GM19463 (cell line): ENCODE results near the gene PI4KA.
"Not testable (repeated sequence)": the region's sequence is repeated elsewhere in the genome, so short reads cannot be mapped to it uniquely, and the experiment has no call there.

ENCODE experiments used
- ATAC-seq: cut with Tn5 transposase; IDR thresholded peaks from one replicate; pipeline ENCODE4 v1.9.1; 2021; ENCODE audit warnings: mild to moderate bottlenecking, moderate library complexity; ENCODE audit not compliant: unreplicated experiment

The PI4KA gene

GRCh38 chr22:20732431-20732830 is 126.2 kb downstream of the PI4KA start:
- ATAC-seq = not testable (repeated sequence)

GRCh38 chr22:20729194-20729593 is 129.4 kb downstream of the PI4KA start:
- no peak for ATAC-seq

DNA sequence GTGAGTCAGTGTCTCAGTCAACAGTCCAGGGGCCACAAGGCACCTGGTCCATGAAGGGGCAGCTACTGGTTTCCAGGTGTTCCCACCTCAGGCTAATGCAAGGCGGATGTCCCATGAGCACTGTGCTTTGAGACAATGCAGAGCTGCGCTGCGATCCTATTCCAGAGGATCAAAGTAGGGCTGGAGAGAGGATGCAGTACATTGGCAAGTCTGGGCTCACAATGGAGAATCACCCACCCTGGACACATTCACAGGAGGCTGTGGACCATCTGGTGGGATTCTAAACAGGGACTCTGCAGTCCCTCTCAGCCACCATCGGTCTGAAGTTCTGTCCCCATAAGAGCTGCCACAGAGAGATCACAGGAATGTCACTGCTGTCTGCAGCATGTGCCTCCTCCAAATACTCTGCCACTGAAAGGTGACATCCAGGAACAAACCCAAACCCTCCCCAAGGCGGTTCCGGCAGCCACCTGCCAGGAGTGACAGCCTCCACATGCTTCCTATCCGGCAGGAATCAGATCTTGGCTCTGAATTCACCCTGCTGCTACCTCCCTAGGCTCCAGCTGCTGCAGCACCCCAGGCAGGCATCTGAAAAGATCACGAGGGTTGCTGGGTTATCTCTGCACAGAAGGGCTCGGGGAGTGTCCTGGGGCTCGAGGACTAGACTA is 130.0 kb downstream of the PI4KA start:
- ATAC-seq = no peak

DNA sequence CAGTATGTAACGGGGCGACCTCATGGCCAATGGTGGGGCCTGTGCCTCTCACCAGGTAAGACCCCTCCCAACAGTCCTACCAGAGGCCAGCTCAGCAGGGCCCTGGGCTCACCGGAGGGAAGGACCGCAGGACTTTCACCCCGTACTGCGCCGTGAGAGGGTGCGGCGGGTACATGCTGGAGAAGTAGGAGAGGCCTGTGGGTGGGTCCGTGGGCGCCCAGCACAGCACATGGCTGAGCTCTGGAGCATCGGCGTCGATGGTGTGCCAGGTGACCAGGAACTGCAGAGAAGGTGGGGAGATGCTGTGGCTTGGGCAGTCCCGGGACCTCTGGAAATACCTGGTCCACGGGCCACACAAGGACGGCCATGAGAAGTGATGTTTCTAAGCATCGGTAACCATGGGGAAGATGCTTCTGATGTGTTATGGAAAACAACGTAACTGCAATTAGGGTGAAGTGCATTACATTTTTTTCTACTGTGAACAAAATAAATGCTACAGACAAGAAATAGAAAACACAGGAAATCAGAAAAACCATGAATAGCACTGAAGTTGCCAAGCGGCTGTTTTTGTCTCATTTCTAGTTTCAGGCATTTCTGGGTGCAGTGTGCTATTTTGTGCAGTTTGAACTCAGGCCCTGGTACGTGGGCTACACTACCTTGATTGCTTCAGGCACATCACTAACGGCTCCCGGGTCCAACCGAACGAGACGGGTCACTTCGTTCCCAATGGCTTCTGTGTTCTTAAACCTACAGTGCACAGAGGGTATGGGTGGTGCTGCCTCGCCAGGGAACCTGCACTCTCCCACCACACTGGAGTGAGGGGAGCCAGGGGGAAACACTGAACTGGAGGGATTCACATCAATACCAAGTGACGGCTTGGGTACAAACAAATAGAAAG is 131.2 kb downstream of the PI4KA start:
- no peak for ATAC-seq

DNA sequence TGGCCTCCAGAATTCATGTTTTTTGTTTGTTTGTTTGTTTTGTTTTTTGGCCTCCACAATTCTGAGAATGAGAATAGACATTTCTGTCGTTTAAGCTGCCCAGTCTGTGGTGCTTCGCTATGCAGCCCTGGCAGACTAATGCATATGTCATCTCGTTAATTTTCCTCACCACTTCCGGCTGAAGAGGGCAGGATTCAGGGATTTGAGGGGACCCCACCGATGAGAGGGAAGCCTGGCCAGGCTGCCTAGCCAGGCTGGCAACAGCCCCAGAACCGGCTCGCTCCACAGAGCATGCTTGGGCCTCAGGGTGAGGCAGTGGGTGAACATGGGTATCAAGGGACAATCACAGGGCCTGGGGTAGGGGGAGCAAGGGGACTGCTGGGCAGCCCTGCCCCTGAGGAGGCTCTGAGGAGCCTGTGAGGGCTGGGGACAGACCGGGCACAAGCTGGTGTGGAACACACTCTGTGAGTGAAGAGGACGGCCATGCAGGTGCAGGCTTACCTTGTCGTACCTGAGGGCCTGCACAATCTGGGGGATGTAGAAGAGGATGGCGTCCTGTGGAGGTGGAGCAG is 132.5 kb downstream of the PI4KA start:
- no peak for ATAC-seq

- ATAC-seq = no peak
Measured at GRCh38 chr22:20724676-20725454, 133.7 kb downstream of the PI4KA start.

- ATAC-seq = no peak
Measured at GRCh38 chr22:20721409-20722218, 137.0 kb downstream of the PI4KA start.

DNA sequence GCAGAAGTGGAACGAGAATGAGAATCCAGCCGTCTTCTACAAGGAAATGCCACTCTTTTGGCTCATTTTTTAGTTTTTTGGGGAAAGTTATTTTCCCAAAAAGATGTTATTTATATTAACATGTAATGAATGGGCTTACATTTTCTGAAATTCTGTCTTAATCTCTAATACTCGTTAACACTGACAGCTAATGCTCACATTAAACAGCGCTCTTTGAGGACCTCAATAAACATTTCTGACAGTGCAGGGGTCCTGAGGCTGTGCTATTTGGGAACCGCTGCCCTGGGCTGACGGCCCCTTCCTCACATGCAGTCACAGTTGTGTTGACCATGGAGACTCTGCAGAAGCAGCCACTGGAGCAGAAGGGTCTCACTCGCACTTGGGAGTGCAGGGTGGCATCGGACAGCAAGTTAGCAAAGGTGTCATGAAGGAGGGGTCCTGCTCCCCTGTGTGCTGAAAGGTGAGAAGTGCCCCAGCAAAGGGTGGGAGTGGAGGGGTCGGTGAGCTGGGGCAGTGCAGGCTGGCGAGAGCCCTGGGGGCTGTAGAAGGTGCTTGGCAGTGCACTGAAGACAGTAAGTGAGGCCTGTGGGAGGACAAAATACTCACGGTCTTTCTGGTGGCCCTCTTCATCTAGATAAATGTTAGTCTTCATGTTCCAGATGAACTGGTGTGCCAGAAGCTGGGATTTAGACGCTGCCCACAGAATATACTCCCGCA is 137.8 kb downstream of the PI4KA start:
- no peak for ATAC-seq

- ATAC-seq = not testable (repeated sequence)
Measured at GRCh38 chr22:20718727-20719126, 139.9 kb downstream of the PI4KA start.

GRCh38 chr22:20717981-20718380 is 140.6 kb downstream of the PI4KA start:
- ATAC-seq = not testable (repeated sequence)

DNA sequence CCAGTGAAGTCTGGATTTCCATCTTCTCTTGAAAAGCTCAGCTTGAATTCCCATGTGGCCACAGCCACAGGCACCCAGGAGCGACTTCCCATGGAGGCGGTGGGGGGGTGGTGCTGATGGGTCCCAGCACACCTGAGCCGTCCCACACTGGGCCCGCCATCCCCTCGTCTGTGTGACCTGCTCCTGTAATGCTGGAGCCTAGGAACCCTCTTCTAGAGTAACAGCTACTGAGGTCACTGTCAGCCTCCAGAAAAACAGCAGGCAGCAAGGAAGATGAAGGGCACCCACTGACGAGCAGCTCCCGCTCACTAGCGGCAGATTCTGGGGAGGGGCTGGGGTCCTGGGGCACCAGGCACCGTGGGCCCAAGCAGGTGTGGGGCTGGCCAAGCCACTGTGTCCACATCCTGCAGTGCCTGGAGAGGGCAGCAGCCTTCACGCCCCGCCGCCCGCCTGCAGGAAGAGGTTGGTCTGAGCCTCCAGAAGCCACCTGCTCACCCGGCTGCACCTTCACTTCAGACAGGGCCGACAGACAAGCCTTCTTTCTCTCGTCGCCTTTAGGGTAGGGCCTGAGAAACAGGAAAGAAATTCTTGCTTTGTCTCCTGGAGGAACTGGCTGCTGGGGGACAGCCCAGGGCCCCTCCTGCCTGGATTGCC is 141.3 kb downstream of the PI4KA start:
- not testable (repeated sequence) for ATAC-seq

DNA sequence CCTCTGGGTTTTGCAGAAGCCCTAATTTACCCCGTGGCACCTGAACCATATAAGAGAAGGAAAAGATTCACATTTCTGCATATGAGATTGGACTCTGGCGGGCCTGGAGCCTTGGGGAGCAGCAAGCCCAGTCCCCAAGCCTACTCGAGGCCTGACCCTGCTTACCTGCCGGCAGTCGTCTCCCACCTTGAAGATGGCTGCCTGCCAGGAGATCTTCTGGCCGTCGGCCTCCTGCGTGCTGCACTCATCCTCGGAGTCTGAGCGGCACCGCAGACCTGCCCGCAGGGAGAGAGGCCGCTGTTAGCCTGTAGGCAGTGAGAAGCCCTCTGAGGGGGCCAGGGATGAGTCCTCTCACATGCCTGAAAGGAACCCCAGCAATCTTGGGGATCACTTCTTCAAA is 145.5 kb downstream of the PI4KA start:
- ATAC-seq = not testable (repeated sequence)

DNA sequence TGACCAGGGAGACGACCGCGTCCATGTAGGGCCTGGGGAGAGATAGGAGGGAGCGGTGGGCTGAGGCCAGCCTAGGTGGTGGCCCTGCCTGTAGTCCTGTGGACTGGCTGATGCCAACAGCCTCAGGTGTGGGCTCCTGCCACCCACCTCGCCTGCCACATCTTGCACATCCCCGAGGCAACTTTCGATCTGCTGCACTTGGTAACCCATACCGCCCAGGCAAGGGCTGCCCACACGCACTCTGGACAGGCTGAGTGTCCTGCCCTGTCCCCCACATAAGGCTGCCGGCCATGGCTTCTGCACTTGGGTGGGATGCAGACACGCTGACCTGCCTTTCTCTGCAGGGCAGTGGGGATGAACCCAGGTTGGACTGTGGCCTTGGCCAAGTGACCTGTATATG is 148.6 kb downstream of the PI4KA start:
- ATAC-seq = not testable (repeated sequence)

DNA sequence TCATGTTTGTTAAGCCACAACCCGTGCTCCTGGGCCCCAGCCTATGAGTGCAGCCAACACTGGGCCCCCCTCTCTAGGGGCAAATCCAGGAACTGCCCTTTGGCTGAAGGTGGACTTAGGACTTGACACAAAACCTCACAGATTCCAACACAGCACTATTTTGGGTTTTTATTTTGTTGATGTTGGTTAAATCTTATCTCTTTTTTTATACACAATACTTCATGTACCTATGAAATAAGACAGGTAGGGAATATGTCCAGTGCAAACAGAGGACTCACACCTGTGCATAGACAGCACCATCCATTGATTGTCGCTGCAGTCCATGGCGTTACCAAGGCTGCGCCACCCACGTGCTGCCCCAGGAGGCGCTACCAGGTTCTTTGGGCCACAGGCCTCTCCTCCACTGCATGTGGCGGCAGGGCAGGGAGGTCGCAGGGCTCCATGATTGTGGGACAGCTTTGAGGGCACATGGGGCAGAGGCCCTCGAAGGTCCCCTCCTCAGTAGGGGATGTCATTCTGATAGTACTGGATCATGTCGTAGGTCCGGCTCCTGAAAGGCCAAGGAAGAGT is 151.0 kb downstream of the PI4KA start:
- not testable (repeated sequence) for ATAC-seq

- ATAC-seq = not testable (repeated sequence)
Measured at GRCh38 chr22:20703816-20704609, 154.6 kb downstream of the PI4KA start.

DNA sequence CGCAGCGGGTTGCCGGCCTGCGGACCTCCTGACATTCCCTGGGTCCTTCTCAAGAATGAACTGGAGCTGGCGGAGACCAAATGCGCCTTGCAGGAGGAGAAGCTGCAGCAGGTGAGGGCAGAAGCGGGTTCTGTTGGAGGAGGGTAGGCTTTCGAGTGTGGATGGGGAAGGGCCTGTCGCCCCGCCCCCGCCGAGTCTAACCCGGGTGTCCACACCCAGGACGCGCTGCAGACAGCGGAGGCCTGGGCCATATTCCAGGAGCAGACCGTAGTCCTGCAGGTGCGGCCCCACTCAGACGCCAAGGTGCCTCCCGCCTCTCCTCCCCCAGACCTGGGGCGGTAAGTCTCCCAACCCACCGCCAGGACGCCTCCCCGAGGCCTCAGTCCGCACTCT is 155.2 kb downstream of the PI4KA start:
- ATAC-seq = peak; percentile 13

- ATAC-seq = peak; percentile 68
Measured at GRCh38 chr22:20702546-20703413, 155.8 kb downstream of the PI4KA start.
